Naive B cell (primary cell): ENCODE results near the gene GGA2. TPM values are rescaled to one million over a fixed set of nuclear protein-coding genes. Genes with fewer than 3 reads are reported as not detected.
A peak's percentile ranks its signal among the peaks of the same experiment; 100 is the strongest.
"Not testable (repeated sequence)": the region's sequence is repeated elsewhere in the genome, so short reads cannot be mapped to it uniquely, and the experiment has no call there.

ENCODE experiments used
- ATAC-seq, 2 donors: fragments of 150-1000 bp; cut with Tn5 transposase; 2 replicates each; pipeline ENCODE4 v1.10.0; 2021; ENCODE audit warnings: low read depth in 2 of 2, mild to moderate bottlenecking in 2 of 2, moderate library complexity in 2 of 2
- DNase-seq: peaks from one replicate; pipeline ENCODE4 v3.0.0; 2022
- H3K27ac Mint-ChIP-seq, 6 donors: one replicate each; pipeline ENCODE4 v1.8.0; 2020 to 2022; ENCODE audit warnings: mild to moderate bottlenecking in 6 of 6, mixed read lengths in 6 of 6, moderate library complexity in 5 of 6, inconsistent platforms in 2 of 6
- H3K27me3 Mint-ChIP-seq, 3 donors: one replicate each; pipeline ENCODE4 v1.8.0; 2021 to 2022; ENCODE audit warnings: mixed read lengths in 3 of 3, mild to moderate bottlenecking in 1 of 3
- H3K36me3 Mint-ChIP-seq, 2 donors: one replicate each; pipeline ENCODE4 v1.8.0; 2020 to 2022; ENCODE audit warnings: mixed read lengths in 2 of 2, inconsistent platforms in 1 of 2, mild to moderate bottlenecking in 1 of 2
- H3K4me1 Mint-ChIP-seq, 3 donors: one replicate each; pipeline ENCODE4 v1.8.0; 2020 to 2022; ENCODE audit warnings: mixed read lengths in 3 of 3, inconsistent platforms in 1 of 3, mild to moderate bottlenecking in 1 of 3, moderate library complexity in 1 of 3
- H3K4me3 Mint-ChIP-seq, 8 donors: one replicate each; pipeline ENCODE4 v1.8.0; 2020 to 2022; ENCODE audit warnings: mild to moderate bottlenecking in 8 of 8, mixed read lengths in 8 of 8, moderate library complexity in 8 of 8, inconsistent platforms in 2 of 8
- H3K9me3 Mint-ChIP-seq, 7 donors: one replicate each; pipeline ENCODE4 v1.8.0; 2020 to 2022; ENCODE audit warnings: mixed read lengths in 7 of 7, mild to moderate bottlenecking in 5 of 7, inconsistent platforms in 2 of 7, moderate library complexity in 1 of 7
- polyA plus RNA-seq, 6 donors: library from polyadenylated mRNA; unstranded; fragments of 300-500 nt; fragmentation: Illumina TruSeq; gene quantifications; one replicate each; pipeline ENCODE4 v1.2.3, GENCODE V29; 2021; ENCODE audit warnings: low read depth in 6 of 6

GGA2 gene, protein sequence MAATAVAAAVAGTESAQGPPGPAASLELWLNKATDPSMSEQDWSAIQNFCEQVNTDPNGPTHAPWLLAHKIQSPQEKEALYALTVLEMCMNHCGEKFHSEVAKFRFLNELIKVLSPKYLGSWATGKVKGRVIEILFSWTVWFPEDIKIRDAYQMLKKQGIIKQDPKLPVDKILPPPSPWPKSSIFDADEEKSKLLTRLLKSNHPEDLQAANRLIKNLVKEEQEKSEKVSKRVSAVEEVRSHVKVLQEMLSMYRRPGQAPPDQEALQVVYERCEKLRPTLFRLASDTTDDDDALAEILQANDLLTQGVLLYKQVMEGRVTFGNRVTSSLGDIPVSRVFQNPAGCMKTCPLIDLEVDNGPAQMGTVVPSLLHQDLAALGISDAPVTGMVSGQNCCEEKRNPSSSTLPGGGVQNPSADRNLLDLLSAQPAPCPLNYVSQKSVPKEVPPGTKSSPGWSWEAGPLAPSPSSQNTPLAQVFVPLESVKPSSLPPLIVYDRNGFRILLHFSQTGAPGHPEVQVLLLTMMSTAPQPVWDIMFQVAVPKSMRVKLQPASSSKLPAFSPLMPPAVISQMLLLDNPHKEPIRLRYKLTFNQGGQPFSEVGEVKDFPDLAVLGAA
- 100 to 1,000 TPM; 154 to 303 (median 222) TPM for polyA plus RNA-seq

- Mint-ChIP-seq H3K9me3 (no peaks in the 10 kb centered on the region), H3K36me3 (peaks cover 15 to 18% of the 10 kb centered on the region in 2 donors), H3K4me3 (peak within 1 kb of the TSS; percentile 89 to 99 (median 97)), H3K27me3 (no peaks in the 10 kb centered on the region), H3K27ac (peak within 1 kb of the TSS; percentile 91 to 98 (median 94)), H3K4me1 (peaks cover 47 to 75% (median 58%) of the 10 kb centered on the region in 3 donors)
- peak; percentile 81 for DNase-seq
- ATAC-seq: peak; percentile 81 to 85
Measured at GRCh38 chr16:23510164-23510914, at the start of gene GGA2. TSS of gene GGA2 (minus strand) at chr16:23510494. CDS start at chr16:23510411, 83 bp downstream.

- Mint-ChIP-seq H3K27me3 (no peaks in the 10 kb centered on the region), H3K4me3 (peak overlapping the region; percentile 90 to 97 (median 96)), H3K9me3 (no peaks in the 10 kb centered on the region), H3K36me3 (peaks cover 4 to 8% of the 10 kb centered on the region in 2 donors), H3K27ac (peak overlapping the region; percentile 93 to 99 (median 95)), H3K4me1 (peaks cover 3 to 47% (median 23%) of the 10 kb centered on the region in 3 donors)
- ATAC-seq: peak; percentile 1 to 2
- no peak for DNase-seq
Measured at GRCh38 chr16:23557779-23558702, 47.7 kb upstream of the GGA2 start.

- DNase-seq (peak; percentile 99), ATAC-seq (peak; percentile 91 to 92)
- H3K4me1 Mint-ChIP-seq: peaks cover 2 to 47% (median 23%) of the 10 kb centered on the region in 3 donors
- peak within 1 kb of the TSS; percentile 90 to 97 (median 96) for H3K4me3 Mint-ChIP-seq
- H3K27ac Mint-ChIP-seq: peak within 1 kb of the TSS; percentile 93 to 99 (median 95)
- no peaks in the 10 kb centered on the region for H3K27me3 Mint-ChIP-seq
- H3K9me3 Mint-ChIP-seq: no peaks in the 10 kb centered on the region
- H3K36me3 Mint-ChIP-seq: no peaks in the 10 kb centered on the region
Measured at GRCh38 chr16:23556881-23557778, 46.8 kb upstream of the GGA2 start, which contains the start of the genes EARS2 and UBFD1. TSS of gene EARS2 (minus strand) at chr16:23557350. CDS start at chr16:23557343, 7 bp downstream. TSS of gene UBFD1 (plus strand) at chr16:23557727. CDS start at chr16:23557743, 16 bp downstream.

GRCh38 chr16:23554536-23554935, 44.2 kb upstream of the GGA2 start:
- peaks cover 0 to 5% of the 10 kb centered on the region in 2 donors for H3K36me3 Mint-ChIP-seq
- peak overlapping the region in 2 of 8 donors; percentile 30 to 37 for H3K4me3 Mint-ChIP-seq
- ATAC-seq (no peak), DNase-seq (no peak)
- H3K9me3 Mint-ChIP-seq: no peaks in the 10 kb centered on the region
- H3K4me1 Mint-ChIP-seq: peaks cover 2 to 33% (median 22%) of the 10 kb centered on the region in 3 donors
- peak overlapping the region in 3 of 6 donors; percentile 19 to 52 (median 41) for H3K27ac Mint-ChIP-seq
- H3K27me3 Mint-ChIP-seq: no peaks in the 10 kb centered on the region

- H3K9me3 Mint-ChIP-seq: no peaks in the 10 kb centered on the region
- H3K36me3 Mint-ChIP-seq: peaks cover 0 to 5% of the 10 kb centered on the region in 2 donors
Measured at GRCh38 chr16:23552161-23552560, 41.9 kb upstream of the GGA2 start.

DNA sequence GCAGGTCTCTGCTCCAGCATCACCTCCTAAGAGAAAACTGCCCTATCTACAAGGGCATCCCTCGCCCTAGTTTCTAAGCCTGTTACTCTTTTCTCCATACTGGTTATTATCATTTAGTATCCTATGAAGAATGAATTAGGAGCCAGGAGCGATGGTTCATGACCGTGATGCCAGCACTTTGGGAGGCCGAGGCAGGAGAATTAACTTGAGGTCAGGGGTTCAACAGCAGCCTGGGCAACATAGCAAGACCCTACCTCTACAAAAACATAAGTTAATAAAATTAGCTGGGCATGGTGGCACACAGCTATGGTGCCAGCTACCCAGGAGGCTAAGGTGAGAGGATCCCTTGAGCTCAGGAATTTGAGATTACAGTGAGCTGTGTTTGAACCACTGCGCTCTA, 39.6 kb upstream of the GGA2 start:
- H3K4me1 Mint-ChIP-seq: peaks cover 0 to 2% (median 2%) of the 10 kb centered on the region in 3 donors

More at GRCh38 chr16:23552161-23552560, 41.9 kb upstream of the GGA2 start:
- ATAC-seq: no peak
- DNase-seq: no peak
- Mint-ChIP-seq H3K27ac (peak overlapping the region in 1 of 6 donors; percentile 62), H3K4me1 (peaks cover 2 to 20% (median 12%) of the 10 kb centered on the region in 3 donors), H3K4me3 (no peak overlapping the region), H3K27me3 (no peaks in the 10 kb centered on the region)

GRCh38 chr16:23544436-23544835, 34.1 kb upstream of the GGA2 start:
- DNase-seq: no peak
- Mint-ChIP-seq H3K27me3 (no peaks in the 10 kb centered on the region), H3K36me3 (peaks cover 0 to 4% of the 10 kb centered on the region in 2 donors), H3K27ac (no peak overlapping the region), H3K9me3 (no peaks in the 10 kb centered on the region), H3K4me1 (no peaks in the 10 kb centered on the region), H3K4me3 (no peak overlapping the region)
- no peak for ATAC-seq

More for the DNA sequence above, 39.6 kb upstream of the GGA2 start:
- Mint-ChIP-seq H3K4me3 (no peak overlapping the region), H3K27ac (peak overlapping the region in 1 of 6 donors; percentile 62), H3K9me3 (no peaks in the 10 kb centered on the region), H3K27me3 (no peaks in the 10 kb centered on the region), H3K36me3 (peaks cover 0 to 5% of the 10 kb centered on the region in 2 donors)
- no peak for ATAC-seq
- no peak for DNase-seq

GRCh38 chr16:23540817-23541178, 30.5 kb upstream of the GGA2 start:
- not testable (repeated sequence) for H3K4me3 Mint-ChIP-seq, ATAC-seq, H3K9me3 Mint-ChIP-seq, DNase-seq, H3K27me3 Mint-ChIP-seq, H3K36me3 Mint-ChIP-seq, H3K4me1 Mint-ChIP-seq
- H3K27ac Mint-ChIP-seq: peak overlapping the region in 1 of 6 donors; percentile 33

DNA sequence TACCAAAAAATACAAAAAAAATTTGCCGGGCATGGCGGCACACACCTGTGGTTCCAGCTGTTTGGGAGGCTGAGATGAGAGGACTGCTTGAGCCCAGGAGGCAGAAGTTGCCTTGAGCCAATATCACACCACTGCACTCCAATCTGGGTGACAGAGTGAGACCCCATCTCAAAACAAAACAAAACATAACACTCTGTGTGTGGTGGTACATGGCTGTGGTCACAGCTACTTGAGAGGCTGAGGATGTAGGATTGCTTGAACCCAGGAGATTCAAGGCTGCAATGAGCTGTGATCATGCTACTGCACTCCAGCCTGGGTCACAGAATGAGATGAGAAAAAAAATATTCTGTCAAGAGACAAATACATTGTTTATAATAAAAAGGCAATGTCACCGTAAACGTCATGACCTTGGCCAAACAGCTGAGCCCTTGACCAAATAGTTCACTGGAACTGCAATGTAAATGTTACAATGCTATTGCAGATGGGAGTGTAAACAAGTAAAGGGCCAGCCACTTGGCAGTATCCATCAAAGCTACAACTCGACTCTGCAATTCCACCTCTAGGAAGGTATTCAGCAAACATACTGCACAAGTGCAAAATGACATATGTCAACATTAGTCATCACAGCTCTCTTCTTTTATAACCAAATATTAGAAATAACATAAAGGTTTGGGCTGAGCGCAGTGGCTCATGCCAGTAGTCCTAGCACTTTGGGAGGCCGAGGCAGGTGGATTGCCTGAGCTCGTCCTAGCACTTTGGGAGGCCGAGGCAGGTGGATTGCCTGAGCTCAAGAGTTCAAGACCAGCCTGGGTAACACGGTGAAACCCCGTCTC, 29.9 kb upstream of the GGA2 start:
- DNase-seq (no peak), ATAC-seq (no peak)
- H3K36me3 Mint-ChIP-seq: peaks cover 0 to 4% of the 10 kb centered on the region in 2 donors
- H3K4me1 Mint-ChIP-seq: peaks cover 0 to 3% (median 0%) of the 10 kb centered on the region in 3 donors
- no peaks in the 10 kb centered on the region for H3K27me3 Mint-ChIP-seq
- no peak overlapping the region for H3K27ac Mint-ChIP-seq
- no peaks in the 10 kb centered on the region for H3K9me3 Mint-ChIP-seq
- H3K4me3 Mint-ChIP-seq: no peak overlapping the region

- Mint-ChIP-seq H3K27me3 (no peaks in the 10 kb centered on the region), H3K4me1 (peaks cover 0 to 3% (median 0%) of the 10 kb centered on the region in 3 donors), H3K4me3 (no peak overlapping the region), H3K27ac (no peak overlapping the region), H3K9me3 (no peaks in the 10 kb centered on the region), H3K36me3 (peaks cover 0 to 5% of the 10 kb centered on the region in 2 donors)
- DNase-seq: no peak
- no peak for ATAC-seq
Measured at GRCh38 chr16:23538919-23539278, 28.6 kb upstream of the GGA2 start.

- DNase-seq (no peak), ATAC-seq (no peak)
- Mint-ChIP-seq H3K27ac (no peak overlapping the region), H3K36me3 (peaks cover 0 to 3% of the 10 kb centered on the region in 2 donors), H3K9me3 (no peaks in the 10 kb centered on the region), H3K27me3 (no peaks in the 10 kb centered on the region), H3K4me1 (peaks cover 0 to 3% (median 0%) of the 10 kb centered on the region in 3 donors), H3K4me3 (peak overlapping the region in 1 of 8 donors; percentile 42)
Measured at GRCh38 chr16:23537390-23537789, 27.1 kb upstream of the GGA2 start.
